ENCODE data around the gene NRXN3. TPM values are rescaled to one million over a fixed set of nuclear protein-coding genes. Genes with fewer than 3 reads are reported as not detected.

The NRXN3 gene
- total and polyA plus RNA-seq, 4 donors: 1.4 to 8.3 (median 4.4) TPM

DNA sequence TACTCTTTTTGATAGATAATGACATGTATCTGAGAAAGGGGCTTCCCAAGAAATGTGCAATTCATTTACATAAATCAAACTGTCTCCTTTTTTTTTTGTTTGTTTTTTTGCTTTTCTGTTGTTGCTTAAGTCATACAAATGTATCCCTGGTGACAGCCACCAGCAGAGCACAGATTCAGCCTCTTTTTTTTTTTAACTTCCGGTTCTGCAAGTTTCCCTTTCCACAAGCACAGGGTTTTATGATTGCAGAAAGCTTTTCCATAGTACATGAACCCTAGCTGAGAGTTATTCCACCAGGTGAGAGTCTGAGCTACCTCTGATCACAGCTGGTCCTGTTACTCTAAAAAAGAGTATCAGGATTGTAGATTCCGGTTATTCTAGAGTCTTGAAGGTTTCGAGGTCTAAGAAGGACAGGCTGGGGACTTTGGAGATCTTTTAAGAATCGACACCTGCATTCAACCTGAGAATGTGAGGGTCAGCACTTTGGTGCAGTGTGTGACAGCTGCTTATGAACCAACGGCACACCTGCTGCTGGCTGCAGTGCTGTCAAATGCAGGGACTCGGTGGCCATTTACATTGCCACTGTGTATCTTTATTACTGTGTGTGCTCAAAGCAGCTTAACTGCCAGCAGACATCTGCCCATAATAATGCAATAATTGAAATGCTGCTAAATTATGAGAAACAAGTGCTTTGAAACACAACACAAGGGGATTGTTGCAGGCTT is 551.7 kb downstream of the NRXN3 start:
- no peaks in the 10 kb centered on the region for H3K9me3 ChIP-seq (ENCODE audit: control insufficient read depth in 4 of 4, insufficient read depth in 3 of 4, low read length in 3 of 4)
- H3K27ac ChIP-seq (ENCODE audit: low read depth in 1 of 2, low read length in 1 of 2): no peak overlapping the region
- DNase-seq: no peak
- TF ChIP-seq, protein P1, sequence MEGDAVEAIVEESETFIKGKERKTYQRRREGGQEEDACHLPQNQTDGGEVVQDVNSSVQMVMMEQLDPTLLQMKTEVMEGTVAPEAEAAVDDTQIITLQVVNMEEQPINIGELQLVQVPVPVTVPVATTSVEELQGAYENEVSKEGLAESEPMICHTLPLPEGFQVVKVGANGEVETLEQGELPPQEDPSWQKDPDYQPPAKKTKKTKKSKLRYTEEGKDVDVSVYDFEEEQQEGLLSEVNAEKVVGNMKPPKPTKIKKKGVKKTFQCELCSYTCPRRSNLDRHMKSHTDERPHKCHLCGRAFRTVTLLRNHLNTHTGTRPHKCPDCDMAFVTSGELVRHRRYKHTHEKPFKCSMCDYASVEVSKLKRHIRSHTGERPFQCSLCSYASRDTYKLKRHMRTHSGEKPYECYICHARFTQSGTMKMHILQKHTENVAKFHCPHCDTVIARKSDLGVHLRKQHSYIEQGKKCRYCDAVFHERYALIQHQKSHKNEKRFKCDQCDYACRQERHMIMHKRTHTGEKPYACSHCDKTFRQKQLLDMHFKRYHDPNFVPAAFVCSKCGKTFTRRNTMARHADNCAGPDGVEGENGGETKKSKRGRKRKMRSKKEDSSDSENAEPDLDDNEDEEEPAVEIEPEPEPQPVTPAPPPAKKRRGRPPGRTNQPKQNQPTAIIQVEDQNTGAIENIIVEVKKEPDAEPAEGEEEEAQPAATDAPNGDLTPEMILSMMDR (IDR thresholded peaks at IDR 0.05; ENCODE audit: control extremely low read depth, extremely low read depth): no peak
- no peaks in the 10 kb centered on the region for H3K36me3 ChIP-seq (ENCODE audit: control insufficient read depth in 4 of 4, insufficient read depth in 4 of 4, low read length in 4 of 4)
- H3K4me3 ChIP-seq: no peak overlapping the region
- no peak for ATAC-seq (ENCODE audit: insufficient read depth, low FRiP score)
- no peak overlapping the region for H3K9ac ChIP-seq (ENCODE audit: insufficient read depth in 1 of 2, low read length in 2 of 2)
- no peaks in the 10 kb centered on the region for H3K4me1 ChIP-seq (ENCODE audit: control insufficient read depth in 5 of 5, insufficient read depth in 5 of 5, low read length in 5 of 5)
- 65 to 71% methylated on average over 6 of the region's 6 CpGs for WGBS, 2 donors
- peaks cover 0 to 4% (median 0%) of the 10 kb centered on the region in 3 donors for H3K27me3 ChIP-seq (ENCODE audit: control insufficient read depth in 3 of 3, insufficient read depth in 3 of 3, low read length in 2 of 3)

DNA sequence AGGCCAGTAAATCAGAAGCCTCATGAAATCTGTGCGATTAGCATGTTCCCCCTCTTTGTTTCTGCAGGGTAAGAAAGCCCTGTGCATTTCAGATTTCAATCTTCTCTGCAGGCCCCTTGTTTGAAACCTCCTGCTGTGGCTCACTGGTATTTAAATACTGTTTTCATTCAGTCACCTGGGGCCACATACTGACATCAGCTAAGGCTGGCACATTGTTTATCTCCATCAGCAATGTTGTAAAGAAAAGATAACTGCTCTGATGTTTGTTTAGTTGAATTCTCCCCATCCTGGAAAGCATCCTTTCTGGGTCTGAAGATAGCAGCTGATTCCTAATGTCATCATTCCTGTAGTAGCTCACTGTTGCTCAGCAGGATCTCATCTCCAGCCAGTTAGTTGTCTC is 554.9 kb downstream of the NRXN3 start:
- no peaks in the 10 kb centered on the region for H3K9me3 ChIP-seq (ENCODE audit: control insufficient read depth in 4 of 4, insufficient read depth in 3 of 4, low read length in 3 of 4)
- H3K36me3 ChIP-seq (ENCODE audit: control insufficient read depth in 4 of 4, insufficient read depth in 4 of 4, low read length in 4 of 4): no peaks in the 10 kb centered on the region
- TF ChIP-seq, protein P1 (IDR thresholded peaks at IDR 0.05; ENCODE audit: control extremely low read depth, extremely low read depth): no peak
- H3K27ac ChIP-seq (ENCODE audit: low read depth in 1 of 2, low read length in 1 of 2): no peak overlapping the region
- no peak overlapping the region for H3K4me3 ChIP-seq
- H3K4me1 ChIP-seq (ENCODE audit: control insufficient read depth in 5 of 5, insufficient read depth in 5 of 5, low read length in 5 of 5): no peaks in the 10 kb centered on the region
- H3K9ac ChIP-seq (ENCODE audit: insufficient read depth in 1 of 2, low read length in 2 of 2): no peak overlapping the region
- ATAC-seq (ENCODE audit: insufficient read depth, low FRiP score) (no peak), DNase-seq (no peak)
- H3K27me3 ChIP-seq (ENCODE audit: control insufficient read depth in 3 of 3, insufficient read depth in 3 of 3, low read length in 2 of 3): peaks cover 0 to 4% (median 0%) of the 10 kb centered on the region in 3 donors
- WGBS, 2 donors: 46 to 48% methylated on average over 1 of the region's 1 CpG

DNA sequence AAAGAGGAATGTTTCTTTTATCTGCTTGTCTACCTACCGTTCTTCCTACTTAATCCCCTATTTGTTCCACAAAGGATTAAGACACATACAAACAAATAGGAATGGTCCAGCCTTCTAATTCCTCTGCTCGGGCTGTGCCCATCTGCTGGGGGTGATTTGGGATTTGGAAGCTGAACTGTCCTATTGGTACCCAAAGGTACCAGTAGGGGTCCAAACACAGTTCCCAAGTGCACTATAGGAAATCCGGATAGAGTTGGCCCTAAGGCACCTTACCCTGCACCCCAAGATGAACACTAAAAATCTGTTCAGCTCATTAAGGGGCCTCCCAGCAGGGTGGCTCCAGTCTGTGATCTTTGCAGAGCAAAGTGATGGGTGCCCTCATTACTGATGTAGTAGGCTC is 566.9 kb downstream of the NRXN3 start:
- H3K4me3 ChIP-seq: no peak overlapping the region
- ATAC-seq (ENCODE audit: insufficient read depth, low FRiP score) (no peak), DNase-seq (no peak)
- H3K9ac ChIP-seq (ENCODE audit: insufficient read depth in 1 of 2, low read length in 2 of 2): no peak overlapping the region
- peaks cover 0 to 2% (median 0%) of the 10 kb centered on the region in 3 donors for H3K27me3 ChIP-seq (ENCODE audit: control insufficient read depth in 3 of 3, insufficient read depth in 3 of 3, low read length in 2 of 3)
- 43 to 61% methylated on average over 3 of the region's 3 CpGs for WGBS, 2 donors
- no peaks in the 10 kb centered on the region for H3K36me3 ChIP-seq (ENCODE audit: control insufficient read depth in 4 of 4, insufficient read depth in 4 of 4, low read length in 4 of 4)
- no peak overlapping the region for H3K27ac ChIP-seq (ENCODE audit: low read depth in 1 of 2, low read length in 1 of 2)
- H3K9me3 ChIP-seq (ENCODE audit: control insufficient read depth in 4 of 4, insufficient read depth in 3 of 4, low read length in 3 of 4): peaks cover 0 to 2% (median 0%) of the 10 kb centered on the region in 4 donors
- TF ChIP-seq, protein P1 (IDR thresholded peaks at IDR 0.05; ENCODE audit: control extremely low read depth, extremely low read depth): no peak
- H3K4me1 ChIP-seq (ENCODE audit: control insufficient read depth in 5 of 5, insufficient read depth in 5 of 5, low read length in 5 of 5): no peaks in the 10 kb centered on the region

Measured in lung (tissue), 12 donors.